PC-3 (cell line): Measurements from ENCODE around the gene PRC1. TPM values are rescaled to one million over a fixed set of nuclear protein-coding genes. Genes with fewer than 3 reads are reported as not detected.

Experiments used
- ATAC-seq: fragments of 200-7000 bp; cut with Tn5 transposase; 2 replicates; pipeline ENCODE4 v1.9.1; 2020; ENCODE audit warnings: mild to moderate bottlenecking, moderate library complexity
- BruUV-seq: library from RNA; stranded (reverse); fragments of 400-500 nt; replicated peaks from 2 replicates; lab custom pipeline; 2021; lab: Mats Ljungman, UMichigan
- CTCF ChIA-PET: fragments of 300-600 bp; sonication (Branson Sonifier 250); formaldehyde crosslinking; loops from one replicate; lab custom pipeline; 2022; ENCODE audit warnings: antibody characterized with exemption; lab: Charles Lee
- POLR2A ChIA-PET: fragments of 300-600 bp; sonication (Branson Sonifier 250); formaldehyde crosslinking; loops from one replicate; lab custom pipeline; 2022; ENCODE audit warnings: antibody characterized with exemption; ENCODE audit not compliant: unreplicated experiment; lab: Charles Lee
- DNase-seq: peaks from one replicate; pipeline ENCODE4 v3.0.0-alpha.2; 2015
- H2AFZ ChIP-seq: fragments of 300-600 bp; sonication (generic); 2 replicates; pipeline ENCODE4 v1.6.0; 2016; ENCODE audit warnings: antibody characterized with exemption, low read length
- H3F3A ChIP-seq: fragments of 300-600 bp; sonication (generic); one replicate; pipeline ENCODE4 v1.6.0; 2017; ENCODE audit warnings: antibody characterized with exemption, low read length, control low read depth, mild to moderate bottlenecking; ENCODE audit not compliant: unreplicated experiment
- H3K27ac ChIP-seq: fragments of 300-600 bp; sonication (generic); 2 replicates; pipeline ENCODE4 v1.5.1; 2016; ENCODE audit warnings: mild to moderate bottlenecking, low read length
- H3K27me3 ChIP-seq: fragments of 300-600 bp; sonication (generic); 2 replicates; pipeline ENCODE4 v1.6.1; 2016; ENCODE audit warnings: low read length, mixed read lengths
- H3K36me3 ChIP-seq: fragments of 300-600 bp; sonication (generic); 2 replicates; pipeline ENCODE4 v1.6.1; 2016; ENCODE audit warnings: low read depth, mixed run types, low read length, mixed read lengths
- H3K4me1 ChIP-seq: fragments of 300-600 bp; sonication (generic); 2 replicates; pipeline ENCODE4 v1.5.1; 2016; ENCODE audit warnings: low read length; ENCODE audit not compliant: insufficient read depth
- H3K4me2 ChIP-seq: fragments of 300-600 bp; sonication (generic); 2 replicates; pipeline ENCODE4 v1.6.0; 2016; ENCODE audit warnings: low read length
- H3K4me3 ChIP-seq: fragments of 300-600 bp; sonication (generic); 2 replicates; pipeline ENCODE4 v1.5.1; 2016; ENCODE audit warnings: mild to moderate bottlenecking, low read length, mixed read lengths
- H3K79me2 ChIP-seq: fragments of 300-600 bp; sonication (generic); 2 replicates; pipeline ENCODE4 v1.6.1; 2017; ENCODE audit warnings: low read length, mixed read lengths
- H3K9ac ChIP-seq: fragments of 300-600 bp; sonication (generic); 2 replicates; pipeline ENCODE4 v1.6.0; 2016; ENCODE audit warnings: mild to moderate bottlenecking, low read length
- H3K9me2 ChIP-seq: fragments of 300-600 bp; sonication (generic); replicated peaks from 2 replicates; pipeline ENCODE4 v1.6.1; 2016; ENCODE audit warnings: mixed run types, low read length, mixed read lengths
- H3K9me3 ChIP-seq: fragments of 300-600 bp; sonication (generic); 2 replicates; pipeline ENCODE4 v1.6.1; 2016; ENCODE audit warnings: low read length, mixed read lengths
- H4K20me1 ChIP-seq: fragments of 300-600 bp; sonication (generic); 2 replicates; pipeline ENCODE4 v1.6.1; 2016; ENCODE audit warnings: low read length, mixed read lengths
- EZH2 ChIP-seq: fragments of 300-600 bp; sonication (generic); IDR thresholded peaks from one replicate; pipeline ENCODE4 v1.6.1; 2017; ENCODE audit warnings: antibody characterized with exemption, mild to moderate bottlenecking, low read length; ENCODE audit not compliant: unreplicated experiment
- EZH2phosphoT487 ChIP-seq: fragments of 300-600 bp; sonication (generic); IDR thresholded peaks from 2 replicates; pipeline ENCODE4 v1.6.1; 2018; ENCODE audit warnings: mild to moderate bottlenecking, antibody characterized with exemption, low read length, borderline replicate concordance
- intact Hi-C: fragments of 100-400 bp; cut with micrococcal nuclease; formaldehyde crosslinking; loops from 2 replicates; pipeline ENCODE4 v1.9.0; 2023
- total RNA-seq: library from RNA; depleted of rRNA; stranded (reverse); fragments of >200 nt; gene quantifications from 2 replicates; pipeline ENCODE4 v1.2.3, GENCODE V29; 2014
- TF ChIP-seq, protein P1 (sequence below): fragments of 300-600 bp; sonication (generic); conservative IDR thresholded peaks from 2 replicates; pipeline ENCODE4 v1.5.1; 2017; ENCODE audit warnings: antibody characterized with exemption, low read depth, mild to moderate bottlenecking, low read length

Gene PRC1
- total RNA-seq, 1 experiment from 2014 or later: 236 TPM

DNA sequence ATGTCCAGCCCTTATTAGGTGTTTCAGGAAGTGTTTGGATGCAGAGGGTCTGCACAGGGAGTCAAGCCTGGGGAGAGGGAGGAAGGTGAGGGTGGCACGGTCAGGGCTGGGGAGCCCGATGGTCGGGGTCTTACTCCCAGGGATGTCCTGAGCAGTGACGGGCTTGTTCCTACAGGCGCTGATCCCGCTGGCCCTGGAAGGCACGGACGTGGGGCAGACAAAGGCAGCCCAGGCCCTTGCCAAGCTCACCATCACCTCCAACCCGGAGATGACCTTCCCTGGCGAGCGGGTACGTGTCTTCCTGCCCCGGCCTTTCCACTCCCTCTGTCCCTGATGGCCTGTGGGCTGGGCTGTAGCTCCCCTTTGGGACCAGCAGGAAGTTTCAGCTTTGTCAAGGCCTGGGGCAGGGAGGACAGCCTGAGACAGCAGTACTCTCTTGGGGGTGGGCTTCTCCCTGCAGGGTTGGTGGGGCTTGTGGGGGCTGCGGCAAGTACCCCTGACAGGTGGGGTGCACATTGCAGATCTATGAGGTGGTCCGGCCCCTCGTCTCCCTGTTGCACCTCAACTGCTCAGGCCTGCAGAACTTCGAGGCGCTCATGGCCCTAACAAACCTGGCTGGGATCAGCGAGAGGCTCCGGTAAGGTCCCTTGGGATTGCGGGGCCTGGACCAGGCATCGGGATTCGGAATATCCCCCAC, 44.2 kb downstream of the PRC1 start:
- H3K36me3 ChIP-seq: peaks cover 31% of the 10 kb centered on the region
- no peaks in the 10 kb centered on the region for H3K9me2 ChIP-seq
- no peaks in the 10 kb centered on the region for H3K9me3 ChIP-seq
- no peaks in the 10 kb centered on the region for H4K20me1 ChIP-seq
- BruUV-seq: no TSS peak
- H3K4me3 ChIP-seq: no peak overlapping the region
- no peaks in the 10 kb centered on the region for H3F3A ChIP-seq
- no peak for ATAC-seq
- ChIA-PET CTCF (interaction anchor here (1.0 to 1.2 kb wide), 2 partner anchors 15 to 19 kb away, joined by 3 read pairs; partner anchors contain the start of gene UNC45A), POLR2A (no interaction called here)
- peak overlapping the region; percentile 63 for H3K4me2 ChIP-seq
- no peak for DNase-seq
- peaks cover 12% of the 10 kb centered on the region for H3K4me1 ChIP-seq
- peak overlapping the region; percentile 71 for H3K27ac ChIP-seq
- intact Hi-C loops: no loop called here
- no peak for TF ChIP-seq EZH2
- TF ChIP-seq, protein P1, sequence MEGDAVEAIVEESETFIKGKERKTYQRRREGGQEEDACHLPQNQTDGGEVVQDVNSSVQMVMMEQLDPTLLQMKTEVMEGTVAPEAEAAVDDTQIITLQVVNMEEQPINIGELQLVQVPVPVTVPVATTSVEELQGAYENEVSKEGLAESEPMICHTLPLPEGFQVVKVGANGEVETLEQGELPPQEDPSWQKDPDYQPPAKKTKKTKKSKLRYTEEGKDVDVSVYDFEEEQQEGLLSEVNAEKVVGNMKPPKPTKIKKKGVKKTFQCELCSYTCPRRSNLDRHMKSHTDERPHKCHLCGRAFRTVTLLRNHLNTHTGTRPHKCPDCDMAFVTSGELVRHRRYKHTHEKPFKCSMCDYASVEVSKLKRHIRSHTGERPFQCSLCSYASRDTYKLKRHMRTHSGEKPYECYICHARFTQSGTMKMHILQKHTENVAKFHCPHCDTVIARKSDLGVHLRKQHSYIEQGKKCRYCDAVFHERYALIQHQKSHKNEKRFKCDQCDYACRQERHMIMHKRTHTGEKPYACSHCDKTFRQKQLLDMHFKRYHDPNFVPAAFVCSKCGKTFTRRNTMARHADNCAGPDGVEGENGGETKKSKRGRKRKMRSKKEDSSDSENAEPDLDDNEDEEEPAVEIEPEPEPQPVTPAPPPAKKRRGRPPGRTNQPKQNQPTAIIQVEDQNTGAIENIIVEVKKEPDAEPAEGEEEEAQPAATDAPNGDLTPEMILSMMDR: no peak
- TF ChIP-seq EZH2phosphoT487: no peak
- H3K27me3 ChIP-seq: no peaks in the 10 kb centered on the region
- H3K9ac ChIP-seq: no peak overlapping the region
- no peaks in the 10 kb centered on the region for H3K79me2 ChIP-seq
- H2AFZ ChIP-seq: peak overlapping the region; percentile 45; the same call in 1 of the 2 replicates

DNA sequence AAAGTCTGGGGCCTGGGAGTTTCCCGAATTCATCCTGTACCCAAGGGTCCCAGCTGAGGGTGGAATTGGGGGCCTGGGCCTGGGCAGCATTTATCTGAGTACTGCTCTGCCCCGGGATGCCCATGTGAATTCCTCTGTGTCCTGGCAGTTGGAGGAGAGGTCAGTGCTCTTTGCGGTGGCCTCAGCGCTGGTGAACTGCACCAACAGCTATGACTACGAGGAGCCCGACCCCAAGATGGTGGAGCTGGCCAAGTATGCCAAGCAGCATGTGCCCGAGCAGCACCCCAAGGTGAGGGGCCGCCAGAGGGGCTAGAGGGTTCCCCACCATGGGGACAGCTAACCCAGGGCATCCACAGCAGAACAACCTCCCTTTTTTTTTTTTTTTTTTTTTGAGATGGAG, 45.8 kb downstream of the PRC1 start:
- DNase-seq: no peak
- no peaks in the 10 kb centered on the region for H3F3A ChIP-seq
- POLR2A ChIA-PET: interaction anchor here (0.7 kb wide), 1 partner anchor 46 kb away, joined by 4 read pairs; the partner anchor contains the start of gene PRC1
- peaks cover 12% of the 10 kb centered on the region for H3K4me1 ChIP-seq
- CTCF ChIA-PET: no interaction called here
- H3K79me2 ChIP-seq: no peaks in the 10 kb centered on the region
- no peak overlapping the region for H3K9ac ChIP-seq
- no peak overlapping the region for H3K27ac ChIP-seq
- H2AFZ ChIP-seq: no peak overlapping the region
- no peaks in the 10 kb centered on the region for H3K27me3 ChIP-seq
- no peaks in the 10 kb centered on the region for H3K9me2 ChIP-seq
- intact Hi-C loops: no loop called here
- no peak for ATAC-seq
- no peaks in the 10 kb centered on the region for H4K20me1 ChIP-seq
- no peak overlapping the region for H3K4me3 ChIP-seq
- no peaks in the 10 kb centered on the region for H3K9me3 ChIP-seq
- H3K4me2 ChIP-seq: no peak overlapping the region
- H3K36me3 ChIP-seq: peaks cover 39% of the 10 kb centered on the region
- BruUV-seq: no TSS peak
- TF ChIP-seq, protein P1: no peak
- TF ChIP-seq EZH2: no peak
- TF ChIP-seq EZH2phosphoT487: no peak

DNA sequence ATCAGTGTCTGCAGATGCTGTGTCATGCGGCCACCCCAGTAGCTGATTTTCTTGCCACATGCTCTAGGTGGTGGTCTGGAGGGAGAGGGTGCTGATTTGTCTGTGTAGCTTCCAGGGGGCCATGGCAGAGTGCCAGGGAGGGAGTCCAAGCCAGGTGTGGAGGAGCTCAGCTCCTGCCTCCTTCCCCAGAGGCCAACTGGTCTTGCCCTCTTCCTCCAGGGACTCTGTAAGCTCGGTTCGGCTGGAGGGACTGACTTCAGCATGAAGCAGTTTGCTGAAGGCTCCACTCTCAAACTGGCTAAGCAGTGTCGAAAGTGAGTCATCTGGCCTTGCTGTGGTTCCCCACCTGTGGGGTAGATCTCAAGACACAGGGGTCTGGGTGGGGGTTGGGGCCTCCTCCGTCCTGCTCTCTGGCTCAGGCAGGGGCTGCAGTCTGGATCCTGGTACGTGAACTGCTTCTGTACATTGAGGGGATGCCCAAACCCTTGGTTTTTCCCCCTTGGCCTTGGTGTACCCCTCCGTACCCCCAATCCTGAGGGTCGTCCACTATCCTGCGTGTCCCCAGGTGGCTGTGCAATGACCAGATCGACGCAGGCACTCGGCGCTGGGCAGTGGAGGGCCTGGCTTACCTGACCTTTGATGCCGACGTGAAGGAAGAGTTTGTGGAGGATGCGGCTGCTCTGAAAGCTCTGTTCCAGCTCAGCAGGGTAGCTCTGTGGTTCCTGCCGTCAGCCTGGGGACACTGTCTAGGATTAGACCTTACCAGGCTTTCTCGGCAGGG, 46.6 kb downstream of the PRC1 start:
- intact Hi-C loops: no loop called here
- peaks cover 42% of the 10 kb centered on the region for H3K36me3 ChIP-seq
- H3K27ac ChIP-seq: no peak overlapping the region
- ChIA-PET POLR2A (no interaction called here), CTCF (no interaction called here)
- BruUV-seq: no TSS peak
- no peaks in the 10 kb centered on the region for H3K9me3 ChIP-seq
- no peak for DNase-seq
- no peak overlapping the region for H3K9ac ChIP-seq
- no peaks in the 10 kb centered on the region for H3K27me3 ChIP-seq
- H3K4me2 ChIP-seq: no peak overlapping the region
- no peaks in the 10 kb centered on the region for H3F3A ChIP-seq
- no peak overlapping the region for H2AFZ ChIP-seq
- TF ChIP-seq, protein P1: no peak
- no peak for TF ChIP-seq EZH2
- TF ChIP-seq EZH2phosphoT487: no peak
- no peaks in the 10 kb centered on the region for H3K79me2 ChIP-seq
- no peak for ATAC-seq
- H4K20me1 ChIP-seq: no peaks in the 10 kb centered on the region
- H3K9me2 ChIP-seq: no peaks in the 10 kb centered on the region
- H3K4me3 ChIP-seq: no peak overlapping the region
- H3K4me1 ChIP-seq: peaks cover 12% of the 10 kb centered on the region
